Large intestine (tissue), 3 donors: Measurements from ENCODE around the gene RP9. TPM values are rescaled to one million over a fixed set of nuclear protein-coding genes. Genes with fewer than 3 reads are reported as not detected.
"Not testable (repeated sequence)": the region's sequence is repeated elsewhere in the genome, so short reads cannot be mapped to it uniquely, and the experiment has no call there.

Source experiments
- DNase-seq, 2 donors: peaks; one replicate each; pipeline versions ENCODE4 v3.0.0 to v3.0.0-alpha.2; 2013
- H3K27ac ChIP-seq: one replicate; pipeline ENCODE4 v1.5.1; 2013; ENCODE audit warnings: low read length
- H3K27me3 ChIP-seq: 2 replicates; pipeline ENCODE4 v1.6.1; 2013; ENCODE audit warnings: low read length; ENCODE audit not compliant: control insufficient read depth, insufficient read depth
- H3K36me3 ChIP-seq: 2 replicates; pipeline ENCODE4 v1.6.1; 2013; ENCODE audit warnings: low read length; ENCODE audit not compliant: control insufficient read depth, insufficient read depth
- H3K4me1 ChIP-seq: one replicate; pipeline ENCODE4 v1.6.1; 2013; ENCODE audit warnings: low read length; ENCODE audit not compliant: control insufficient read depth, insufficient read depth
- H3K4me3 ChIP-seq: one replicate; pipeline ENCODE4 v1.5.1; 2013; ENCODE audit warnings: low read length
- H3K9me3 ChIP-seq: one replicate; pipeline ENCODE4 v1.6.1; 2013; ENCODE audit warnings: mild to moderate bottlenecking, low read depth, low read length, moderate library complexity; ENCODE audit not compliant: control insufficient read depth
- WGBS: methylation state at CpG from one replicate; pipeline ENCODE4 v1.1.5; 2013; ENCODE audit warnings: low lambda C conversion rate; ENCODE audit not compliant: insufficient coverage; 5-methylcytosine and 5-hydroxymethylcytosine counted together
- polyA plus RNA-seq: library from polyadenylated mRNA; unstranded; fragments of 120-200 nt; gene quantifications from one replicate; pipeline ENCODE4 v1.2.1, GENCODE V29; 2013

The RP9 gene
- polyA plus RNA-seq, 1 donor: 19.3 TPM

DNA sequence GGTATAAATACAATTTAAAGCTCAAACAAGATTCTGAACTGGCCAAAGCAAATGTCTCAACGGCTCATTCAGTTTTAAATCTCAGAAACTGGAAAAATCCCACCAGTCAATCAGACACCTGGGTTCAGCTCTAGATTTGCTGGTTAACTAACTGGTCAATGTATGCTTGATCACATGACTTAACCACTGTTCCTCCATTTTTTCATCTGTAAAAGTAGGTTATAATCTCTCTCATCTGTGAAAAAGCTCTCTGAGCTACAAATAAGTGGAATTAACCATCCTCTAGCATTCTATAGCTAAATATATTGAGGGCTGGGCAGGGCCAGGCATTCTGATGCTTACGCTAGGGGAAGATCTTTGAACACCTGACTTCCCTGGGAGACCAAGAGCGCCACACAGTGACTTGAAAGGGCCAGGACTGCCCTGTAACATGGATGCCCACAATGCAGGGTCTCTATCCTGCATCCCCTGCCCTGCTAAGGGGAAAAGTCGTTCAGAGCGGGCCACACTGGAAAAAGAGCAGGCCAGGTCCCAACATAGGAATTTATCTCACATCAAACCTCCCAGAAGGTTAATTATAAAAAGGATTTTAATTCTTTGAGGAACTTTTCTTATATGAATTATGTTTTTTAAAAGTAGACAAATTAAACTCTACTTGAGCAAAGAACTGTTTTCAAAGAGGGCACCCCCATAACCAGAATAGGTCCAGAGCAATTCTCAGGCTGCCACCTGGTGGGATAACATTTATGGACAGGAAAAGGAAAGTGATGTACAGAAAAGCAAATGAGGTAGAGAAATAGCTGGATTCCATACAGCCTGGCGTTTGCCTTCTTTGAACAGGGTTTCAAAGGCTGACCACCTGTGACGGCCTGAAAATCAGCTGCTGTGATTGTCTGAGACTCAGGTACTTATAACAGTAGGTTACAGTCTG is 1.8 kb downstream of the RP9 start:
- WGBS: no CpG with 5 or more reads among the region's 7 CpGs

DNA sequence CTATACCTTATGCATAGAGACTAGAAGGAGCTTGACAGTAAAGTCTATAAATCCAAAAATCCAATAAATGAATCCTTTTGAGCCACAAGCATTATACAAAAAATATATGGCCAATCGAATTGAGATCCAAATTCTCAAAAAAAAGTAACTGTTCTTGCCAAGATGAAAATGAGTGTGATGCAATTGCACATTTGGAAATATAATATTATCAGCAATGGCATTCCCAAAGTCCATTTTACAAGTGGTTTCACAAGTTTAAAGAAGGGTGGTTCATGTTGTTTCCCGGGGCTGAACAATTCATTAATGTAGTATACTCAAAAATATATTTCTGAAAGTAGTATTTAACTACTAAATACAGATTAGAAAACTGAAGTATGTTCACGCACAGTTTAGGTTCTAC is 7.3 kb downstream of the RP9 start:
- H3K4me1 ChIP-seq: no peaks in the 10 kb centered on the region
- no peak for DNase-seq
- H3K4me3 ChIP-seq: no peak overlapping the region
- H3K36me3 ChIP-seq: peaks cover 55% of the 10 kb centered on the region
- H3K27me3 ChIP-seq: no peaks in the 10 kb centered on the region
- WGBS: 81% methylated on average over 2 of the region's 3 CpGs
- no peak overlapping the region for H3K27ac ChIP-seq
- no peaks in the 10 kb centered on the region for H3K9me3 ChIP-seq

More for the DNA sequence above, 1.8 kb downstream of the RP9 start:
- no peaks in the 10 kb centered on the region for H3K9me3 ChIP-seq
- no peaks in the 10 kb centered on the region for H3K27me3 ChIP-seq
- no peak overlapping the region for H3K4me3 ChIP-seq
- peaks cover 12% of the 10 kb centered on the region for H3K36me3 ChIP-seq
- peaks cover 5% of the 10 kb centered on the region for H3K4me1 ChIP-seq
- peak; percentile 20 to 52 for DNase-seq
- no peak overlapping the region for H3K27ac ChIP-seq

DNA sequence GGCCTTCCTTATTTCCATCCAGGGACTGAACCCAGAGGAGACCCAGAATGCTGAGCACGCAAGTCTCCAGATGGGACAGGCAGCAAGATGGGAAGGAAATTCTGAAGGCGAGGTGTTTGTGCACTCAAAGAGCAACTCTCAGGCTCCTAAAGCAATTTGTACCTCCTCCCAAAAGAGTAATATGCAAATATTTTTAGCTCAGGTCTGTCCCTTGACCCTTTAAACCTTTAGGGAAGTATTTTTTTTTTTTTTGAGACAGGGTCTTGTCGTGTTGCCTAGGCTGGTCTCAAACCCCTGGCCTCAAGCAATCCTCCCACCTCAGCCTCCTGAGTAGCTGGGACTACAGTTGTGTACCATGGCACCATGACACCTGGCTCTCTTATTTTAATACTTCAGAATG is 8.4 kb downstream of the RP9 start:
- no peaks in the 10 kb centered on the region for H3K4me1 ChIP-seq
- no peak overlapping the region for H3K27ac ChIP-seq
- DNase-seq: no peak
- no CpG with 5 or more reads among the region's 3 CpGs for WGBS
- no peaks in the 10 kb centered on the region for H3K9me3 ChIP-seq
- H3K36me3 ChIP-seq: peaks cover 65% of the 10 kb centered on the region
- no peaks in the 10 kb centered on the region for H3K27me3 ChIP-seq
- no peak overlapping the region for H3K4me3 ChIP-seq

DNA sequence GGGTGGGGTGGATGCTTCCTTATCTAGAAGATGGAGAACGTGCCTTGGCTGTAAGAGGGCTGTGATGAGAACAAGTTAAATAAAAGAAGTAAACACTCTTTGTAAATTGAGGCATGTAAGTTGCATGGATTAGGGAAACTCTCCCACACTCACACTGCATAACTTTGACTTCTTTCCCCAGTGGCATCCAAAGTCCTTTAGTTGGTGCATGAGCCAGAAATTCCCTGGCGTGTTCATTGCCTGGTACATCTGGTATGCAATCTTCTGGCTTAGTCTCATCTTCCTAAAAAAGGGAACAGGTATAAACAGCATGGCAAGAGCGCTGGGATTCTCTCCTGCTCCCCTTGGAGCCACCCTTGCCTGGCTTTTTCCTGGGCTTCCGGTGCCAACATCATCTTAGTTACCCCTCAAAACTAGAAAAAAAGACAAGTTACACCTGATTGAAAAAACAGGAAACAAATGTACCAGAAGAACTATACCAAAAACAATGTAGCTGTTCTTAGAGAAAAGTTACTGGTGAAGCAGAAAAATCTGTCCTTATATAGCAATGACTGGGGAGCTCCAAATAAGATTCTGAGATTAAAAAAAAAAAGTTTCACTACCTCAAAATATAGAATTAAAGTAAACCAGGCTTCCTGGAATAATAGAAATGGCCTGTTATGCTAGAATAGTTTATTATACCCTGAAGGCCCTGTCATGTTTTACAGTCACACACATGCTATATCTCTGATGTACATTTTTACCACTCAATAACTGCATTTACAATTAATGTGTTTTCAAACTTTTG is 9.9 kb downstream of the RP9 start:
- no peaks in the 10 kb centered on the region for H3K9me3 ChIP-seq
- no peak overlapping the region for H3K27ac ChIP-seq
- no CpG with 5 or more reads among the region's 4 CpGs for WGBS
- no peak overlapping the region for H3K4me3 ChIP-seq
- H3K36me3 ChIP-seq: peaks cover 72% of the 10 kb centered on the region
- no peaks in the 10 kb centered on the region for H3K27me3 ChIP-seq
- H3K4me1 ChIP-seq: no peaks in the 10 kb centered on the region
- DNase-seq: no peak

DNA sequence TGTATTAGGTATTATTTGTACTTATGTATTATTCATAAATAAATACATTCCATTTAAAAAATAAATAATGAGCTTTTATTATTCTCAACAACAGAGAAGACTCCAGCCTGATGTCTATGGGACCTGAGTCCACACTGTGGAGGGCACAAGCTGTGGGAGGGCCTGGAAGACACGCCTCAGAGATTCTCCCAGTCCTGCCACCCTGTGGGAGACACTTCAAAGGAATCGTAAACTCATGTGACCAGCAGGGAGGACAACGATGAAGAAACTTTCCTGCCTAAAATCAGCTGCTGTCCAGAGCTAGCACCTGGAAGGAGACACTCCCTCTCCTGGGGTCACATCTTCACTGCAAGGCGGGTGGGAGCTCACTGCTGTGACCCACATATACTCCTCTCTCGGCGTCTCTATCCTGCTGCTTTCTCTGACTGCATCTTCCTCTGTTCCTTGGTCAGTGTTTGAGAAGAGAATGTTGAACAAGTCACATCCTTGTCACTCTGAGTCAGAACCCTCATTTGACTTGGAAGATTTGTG is 14.4 kb downstream of the RP9 start:
- peaks cover 54% of the 10 kb centered on the region for H3K36me3 ChIP-seq
- H3K27ac ChIP-seq, DNase-seq, H3K27me3 ChIP-seq, H3K4me1 ChIP-seq, H3K4me3 ChIP-seq, H3K9me3 ChIP-seq: not testable (repeated sequence)
- WGBS: no CpG with 5 or more reads among the region's 6 CpGs

DNA sequence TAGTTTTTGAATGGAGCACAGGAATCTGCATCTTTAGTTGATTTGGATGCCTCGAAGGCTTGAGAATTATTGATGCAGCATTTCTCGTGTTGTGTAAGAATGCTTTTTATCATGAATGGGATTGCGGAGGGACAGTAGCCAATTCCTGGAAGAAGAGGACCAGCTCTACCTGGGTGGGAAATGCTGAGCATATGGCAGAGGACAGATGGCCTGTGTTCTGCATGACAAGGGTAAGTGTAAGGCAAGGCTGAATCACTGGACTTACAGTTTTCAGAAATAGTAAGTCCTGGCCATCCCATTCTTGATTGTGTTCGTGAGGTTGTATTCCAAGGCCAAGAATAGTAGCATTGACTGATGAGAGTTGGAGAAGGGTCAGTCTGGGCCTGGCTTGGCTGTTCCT is 15.9 kb downstream of the RP9 start:
- Histone ChIP-seq H3K4me3 (no peak overlapping the region), H3K27me3 (no peaks in the 10 kb centered on the region), H3K9me3 (no peaks in the 10 kb centered on the region), H3K36me3 (peaks cover 43% of the 10 kb centered on the region), H3K4me1 (no peaks in the 10 kb centered on the region), H3K27ac (no peak overlapping the region)
- no peak for DNase-seq
- WGBS: no CpG with 5 or more reads among the region's 4 CpGs

DNA sequence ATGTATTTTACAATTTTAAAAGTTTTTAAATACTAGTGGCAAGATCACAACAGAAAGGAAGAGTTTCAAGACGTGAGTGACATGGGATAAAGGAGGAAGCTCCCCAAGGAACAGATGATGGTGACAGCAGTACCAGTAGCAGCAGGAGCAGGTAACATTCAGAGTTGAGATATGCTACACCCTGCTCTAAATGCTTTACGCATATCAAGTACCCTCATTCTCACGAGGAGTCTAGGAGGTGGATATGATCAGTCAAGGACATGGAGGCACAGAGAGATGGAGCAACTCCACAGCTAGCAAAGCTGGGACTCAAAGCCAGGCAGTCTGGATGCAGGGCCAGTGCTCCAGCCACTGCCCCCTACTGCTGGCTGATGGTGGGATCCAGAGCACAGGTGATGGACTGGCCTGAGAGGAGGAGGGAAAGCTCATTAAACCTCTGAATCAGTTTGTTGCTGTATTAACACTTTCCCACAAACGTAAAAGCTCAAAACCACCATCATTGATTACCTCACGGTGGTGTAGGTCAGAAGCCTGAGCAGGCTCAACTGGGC is 17.5 kb downstream of the RP9 start:
- no peak for DNase-seq

DNA sequence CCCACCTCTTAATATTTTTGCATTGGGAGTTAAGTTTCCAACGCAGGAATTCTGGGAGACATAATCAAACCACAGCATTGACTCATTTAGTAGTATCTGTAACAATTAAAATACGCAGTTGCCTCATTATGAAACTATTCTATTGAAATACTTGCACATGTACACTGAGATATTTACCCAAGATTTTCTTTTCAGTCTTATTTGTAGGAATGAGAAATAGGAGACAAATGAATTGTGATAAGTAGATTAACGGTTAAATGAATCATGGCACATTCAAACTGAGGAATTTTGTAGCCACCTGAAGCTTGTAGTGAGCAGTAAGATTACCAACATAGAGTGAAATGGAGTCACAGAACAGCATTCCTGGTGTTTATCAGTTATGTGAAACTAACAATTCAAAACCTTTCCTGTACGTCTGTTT is 18.1 kb downstream of the RP9 start:
- no peaks in the 10 kb centered on the region for H3K27me3 ChIP-seq
- no peak for DNase-seq
- peaks cover 2% of the 10 kb centered on the region for H3K9me3 ChIP-seq
- H3K36me3 ChIP-seq: peaks cover 24% of the 10 kb centered on the region
- H3K27ac ChIP-seq: no peak overlapping the region
- no CpG with 5 or more reads among the region's 4 CpGs for WGBS
- no peaks in the 10 kb centered on the region for H3K4me1 ChIP-seq
- H3K4me3 ChIP-seq: no peak overlapping the region

More for the DNA sequence above, 17.5 kb downstream of the RP9 start:
- no peaks in the 10 kb centered on the region for H3K27me3 ChIP-seq
- no CpG with 5 or more reads among the region's 5 CpGs for WGBS
- H3K4me1 ChIP-seq: no peaks in the 10 kb centered on the region
- no peak overlapping the region for H3K4me3 ChIP-seq
- H3K9me3 ChIP-seq: no peaks in the 10 kb centered on the region
- H3K36me3 ChIP-seq: peaks cover 30% of the 10 kb centered on the region
- H3K27ac ChIP-seq: no peak overlapping the region

DNA sequence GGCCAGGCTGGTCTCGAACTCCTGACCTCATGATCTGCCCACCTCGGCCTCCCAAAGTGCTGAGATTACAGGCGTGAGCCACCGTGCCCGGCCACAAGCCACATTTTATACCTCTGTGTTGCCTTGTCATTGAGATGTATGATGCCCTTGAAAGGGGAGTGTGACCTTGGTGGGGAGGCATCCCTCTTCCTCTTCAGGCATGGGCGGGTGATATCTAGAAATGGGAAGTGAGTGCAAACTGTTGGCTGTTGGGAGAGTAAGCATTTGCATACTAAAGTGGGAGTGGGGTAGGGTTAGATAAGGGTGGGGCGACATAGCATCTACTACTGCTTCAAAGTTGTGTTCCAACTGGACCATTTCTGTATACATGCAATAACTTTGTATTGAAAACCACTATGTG is 20.1 kb downstream of the RP9 start:
- H3K36me3 ChIP-seq: peaks cover 12% of the 10 kb centered on the region
- no peak overlapping the region for H3K4me3 ChIP-seq
- WGBS: no CpG with 5 or more reads among the region's 7 CpGs
- no peak for DNase-seq
- no peak overlapping the region for H3K27ac ChIP-seq
- H3K9me3 ChIP-seq: peaks cover 4% of the 10 kb centered on the region
- H3K4me1 ChIP-seq: no peaks in the 10 kb centered on the region
- no peaks in the 10 kb centered on the region for H3K27me3 ChIP-seq

DNA sequence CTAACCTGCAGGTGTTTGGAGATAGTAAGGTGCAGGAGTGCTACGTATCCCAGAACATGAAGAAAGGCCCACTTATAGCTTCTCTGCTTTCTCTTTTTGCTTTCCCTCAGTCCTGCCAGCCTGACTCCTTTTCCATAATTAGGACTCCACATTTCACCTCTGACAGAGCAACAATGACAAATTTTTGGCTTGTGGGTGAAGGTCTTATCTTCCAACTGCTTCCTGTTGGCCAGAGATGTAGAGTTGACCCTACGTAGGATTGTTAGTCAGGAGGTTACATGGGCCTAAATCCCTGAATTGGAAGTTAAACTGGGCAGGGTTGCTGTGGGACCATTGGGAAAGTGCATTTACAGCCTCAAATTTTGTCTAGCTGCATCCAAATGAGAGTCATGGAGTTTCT is 21.3 kb downstream of the RP9 start:
- Histone ChIP-seq H3K27me3 (no peaks in the 10 kb centered on the region), H3K9me3 (peaks cover 4% of the 10 kb centered on the region), H3K4me3 (no peak overlapping the region), H3K4me1 (no peaks in the 10 kb centered on the region), H3K36me3 (no peaks in the 10 kb centered on the region), H3K27ac (no peak overlapping the region)
- DNase-seq: no peak
- no CpG with 5 or more reads among the region's 2 CpGs for WGBS
